Measurements from ENCODE around the gene TMPRSS3.

Gene TMPRSS3

GRCh38 chr21:42429856-42430255 lies 34.0 kb upstream of the TMPRSS3 start:
- in situ Hi-C loops (cut with MboI; ENCODE audit: low sequenced_read_pairs): loop anchor here (10.0 kb wide), 1 partner anchor 275 kb away; no protein-coding TSS in a partner anchor

GRCh38 chr21:42429021-42429420 lies 33.2 kb upstream of the TMPRSS3 start:
- in situ Hi-C loops (cut with MboI; ENCODE audit: low sequenced_read_pairs): no loop called here

GRCh38 chr21:42427809-42428419 lies 32.1 kb upstream of the TMPRSS3 start:
- in situ Hi-C loops (cut with MboI; ENCODE audit: low sequenced_read_pairs): no loop called here

GRCh38 chr21:42426876-42427480 lies 31.1 kb upstream of the TMPRSS3 start:
- in situ Hi-C loops (cut with MboI; ENCODE audit: low sequenced_read_pairs): no loop called here

GRCh38 chr21:42426424-42426823 lies 30.6 kb upstream of the TMPRSS3 start:
- in situ Hi-C loops (cut with MboI; ENCODE audit: low sequenced_read_pairs): no loop called here

GRCh38 chr21:42425591-42425990 lies 29.7 kb upstream of the TMPRSS3 start:
- in situ Hi-C loops (cut with MboI; ENCODE audit: low sequenced_read_pairs): no loop called here

GRCh38 chr21:42424914-42425541 lies 29.2 kb upstream of the TMPRSS3 start:
- in situ Hi-C loops (cut with MboI; ENCODE audit: low sequenced_read_pairs): no loop called here

- in situ Hi-C loops (cut with MboI; ENCODE audit: low sequenced_read_pairs): no loop called here
Observed at GRCh38 chr21:42423685-42424084, 27.8 kb upstream of the TMPRSS3 start.

- in situ Hi-C loops (cut with MboI; ENCODE audit: low sequenced_read_pairs): no loop called here
Observed at GRCh38 chr21:42423197-42423675, 27.4 kb upstream of the TMPRSS3 start.

- in situ Hi-C loops (cut with MboI; ENCODE audit: low sequenced_read_pairs): no loop called here
Observed at GRCh38 chr21:42421018-42421793, 25.4 kb upstream of the TMPRSS3 start.

GRCh38 chr21:42419845-42420244 lies 24.0 kb upstream of the TMPRSS3 start:
- in situ Hi-C loops (cut with MboI; ENCODE audit: low sequenced_read_pairs): no loop called here

GRCh38 chr21:42418886-42419285 lies 23.0 kb upstream of the TMPRSS3 start:
- in situ Hi-C loops (cut with MboI; ENCODE audit: low sequenced_read_pairs): no loop called here

GRCh38 chr21:42417533-42417932 lies 21.7 kb upstream of the TMPRSS3 start:
- in situ Hi-C loops (cut with MboI; ENCODE audit: low sequenced_read_pairs): no loop called here

GRCh38 chr21:42414928-42415769 lies 19.3 kb upstream of the TMPRSS3 start:
- in situ Hi-C loops (cut with MboI; ENCODE audit: low sequenced_read_pairs): no loop called here

GRCh38 chr21:42414553-42414927 lies 18.7 kb upstream of the TMPRSS3 start:
- in situ Hi-C loops (cut with MboI; ENCODE audit: low sequenced_read_pairs): no loop called here

- in situ Hi-C loops (cut with MboI; ENCODE audit: low sequenced_read_pairs): no loop called here
Observed at GRCh38 chr21:42414066-42414465, 18.2 kb upstream of the TMPRSS3 start.

- in situ Hi-C loops (cut with MboI; ENCODE audit: low sequenced_read_pairs): no loop called here
Observed at GRCh38 chr21:42413500-42413899, 17.6 kb upstream of the TMPRSS3 start.

GRCh38 chr21:42413093-42413492 lies 17.2 kb upstream of the TMPRSS3 start:
- in situ Hi-C loops (cut with MboI; ENCODE audit: low sequenced_read_pairs): no loop called here

- in situ Hi-C loops (cut with MboI; ENCODE audit: low sequenced_read_pairs): no loop called here
Observed at GRCh38 chr21:42412636-42412933, 16.7 kb upstream of the TMPRSS3 start.

- in situ Hi-C loops (cut with MboI; ENCODE audit: low sequenced_read_pairs): no loop called here
Observed at GRCh38 chr21:42411891-42412635, 16.2 kb upstream of the TMPRSS3 start.
